DMS 273 treated with DMSO at 0.1 percent for 48 hours (cell line): ENCODE data around the gene PAPOLB.
A peak's percentile ranks its signal among the peaks of the same experiment; 100 is the strongest.
"Not testable (repeated sequence)": the region's sequence is repeated elsewhere in the genome, so short reads cannot be mapped to it uniquely, and the experiment has no call there.

Experiments used
- DNase-seq: peaks from one replicate; lab custom pipeline; 2025; lab: John Stamatoyannopoulos, UW

Gene PAPOLB

DNA sequence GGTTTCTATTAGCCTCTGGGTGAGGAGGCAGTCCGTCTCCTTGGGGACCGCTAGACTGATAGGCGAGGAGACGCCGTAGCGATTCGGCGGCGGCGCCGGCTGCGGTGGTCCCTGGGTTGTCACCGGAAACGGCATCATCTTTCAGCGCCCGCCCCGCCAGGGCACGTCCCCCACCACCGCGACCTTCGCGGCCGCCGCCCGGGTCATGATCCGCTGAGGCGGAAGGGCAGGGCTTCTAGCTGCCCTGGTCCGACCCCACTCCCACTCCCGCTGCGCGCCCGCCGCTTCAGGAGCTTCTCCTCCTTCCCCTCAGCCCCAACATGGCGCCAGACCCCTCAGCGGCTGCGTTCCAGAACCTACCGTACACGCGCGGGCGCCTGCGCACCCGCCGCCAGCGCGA lies at the start of gene PAPOLB:
PAPOLB (minus strand) TSS at position 358 of the 400 bp plus-strand sequence; CDS start at position 138, 220 bp downstream.
- no peak for DNase-seq

DNA sequence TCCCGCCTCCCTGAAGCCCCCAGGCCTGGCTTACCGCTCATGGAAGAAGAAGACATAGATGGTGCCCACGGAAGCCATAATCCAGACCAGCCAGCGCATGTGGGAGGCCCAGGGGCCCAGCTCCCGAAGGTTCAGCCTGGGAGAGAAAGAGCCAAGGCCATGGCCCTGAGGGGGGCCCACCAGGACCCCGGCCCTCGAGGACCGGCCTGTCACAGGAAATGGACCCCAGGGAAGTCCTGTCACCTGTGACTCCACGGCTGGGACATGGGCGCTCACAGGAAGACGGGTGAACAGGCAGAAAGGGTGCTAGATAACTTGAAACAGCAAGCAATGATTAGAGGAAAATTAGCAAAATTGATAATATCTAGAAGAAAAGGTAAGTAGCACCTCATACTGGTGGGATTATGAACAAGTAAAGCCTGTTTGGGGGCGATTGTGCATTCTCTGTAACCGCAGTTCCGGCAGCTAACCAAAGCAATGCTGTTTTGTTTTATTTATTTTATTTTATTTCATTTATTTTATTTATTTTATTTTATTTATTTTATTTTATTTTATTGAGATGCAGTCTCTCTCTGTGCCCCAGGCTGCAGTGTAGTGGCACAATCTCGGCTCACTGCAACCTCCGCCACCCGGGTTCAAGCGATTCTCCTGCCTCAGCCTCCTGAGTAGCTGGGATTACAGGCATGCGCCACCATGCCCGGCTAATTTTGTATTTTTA lies 49.4 kb upstream of the PAPOLB start:
- DNase-seq: no peak

DNA sequence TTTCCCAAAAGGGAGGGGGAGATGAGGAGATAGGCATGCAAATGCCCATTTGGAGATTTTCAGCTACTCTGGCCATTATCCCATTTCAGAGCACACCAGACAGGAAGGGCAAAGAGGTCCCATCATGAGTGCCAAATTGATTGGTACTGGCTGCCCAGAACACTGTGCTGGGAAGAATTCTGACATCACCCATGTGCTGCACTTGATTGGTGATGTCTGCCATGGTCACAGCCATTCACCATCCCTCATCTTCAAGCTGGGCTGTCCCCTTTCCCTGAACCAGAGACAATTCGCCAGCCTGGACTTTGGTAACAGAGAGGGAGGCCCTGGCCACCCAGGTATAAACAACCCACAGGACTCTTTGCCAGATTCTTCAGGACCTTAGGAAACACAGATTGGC lies 44.9 kb upstream of the PAPOLB start:
- no peak for DNase-seq

DNA sequence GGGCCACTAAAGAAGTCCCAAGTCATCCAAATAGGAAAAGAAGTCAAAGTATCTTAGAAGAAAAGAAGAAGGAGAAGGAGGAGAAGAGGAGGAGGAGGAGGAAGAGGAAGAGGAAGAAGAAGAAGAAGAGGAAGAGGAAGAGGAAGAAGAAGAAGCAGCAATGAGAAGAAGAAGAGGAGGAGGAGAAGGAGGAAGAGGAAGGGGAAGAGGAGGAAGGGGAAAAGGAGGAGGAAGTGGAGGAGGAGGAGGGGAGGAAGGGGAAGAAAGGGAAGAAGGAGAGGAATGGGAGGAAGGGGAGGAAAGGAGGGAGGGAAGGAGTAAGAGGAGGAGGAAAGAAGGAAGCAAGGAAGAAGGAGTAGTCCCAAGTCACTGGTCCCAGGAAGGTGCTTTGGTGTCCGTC lies 43.3 kb upstream of the PAPOLB start:
- DNase-seq: no peak

DNA sequence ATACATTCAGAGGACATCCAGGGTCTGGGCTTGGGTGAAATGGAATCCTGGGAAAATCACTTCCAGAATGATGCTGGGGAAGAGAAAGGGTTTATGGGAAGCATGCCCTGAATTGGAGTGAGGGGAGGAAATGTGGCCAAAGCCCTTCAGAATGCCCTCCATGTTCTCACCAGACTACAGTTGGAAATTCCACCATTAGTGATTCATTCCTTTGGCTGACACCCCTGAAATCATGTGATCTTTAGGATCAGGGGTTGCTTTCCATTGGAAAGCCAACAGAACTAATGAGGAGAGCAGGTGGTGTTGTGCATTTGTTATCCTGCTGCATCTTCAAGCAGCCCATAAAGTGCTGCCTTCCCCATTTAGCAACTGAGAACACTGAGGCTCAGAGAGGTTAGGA lies 42.5 kb upstream of the PAPOLB start:
- DNase-seq: no peak

DNA sequence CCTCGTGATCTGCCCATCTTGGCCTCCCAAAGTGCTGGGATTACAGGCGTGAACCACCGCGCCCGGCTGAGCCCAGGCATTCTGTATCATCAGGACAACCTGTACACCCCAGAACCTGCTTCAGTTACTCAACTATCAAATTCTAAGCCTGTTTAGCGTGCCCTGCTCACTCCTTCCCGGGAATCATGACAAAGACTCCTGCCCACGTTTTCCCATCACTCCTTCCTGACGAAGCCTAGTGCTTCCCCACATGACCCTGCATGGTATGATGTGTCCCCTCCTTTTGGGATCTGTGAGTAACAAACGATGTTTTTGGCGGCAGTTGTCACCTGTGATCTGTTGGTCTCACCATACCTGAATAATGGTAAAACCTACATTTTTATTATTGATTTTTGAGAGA lies 33.9 kb upstream of the PAPOLB start:
- DNase-seq: no peak

DNA sequence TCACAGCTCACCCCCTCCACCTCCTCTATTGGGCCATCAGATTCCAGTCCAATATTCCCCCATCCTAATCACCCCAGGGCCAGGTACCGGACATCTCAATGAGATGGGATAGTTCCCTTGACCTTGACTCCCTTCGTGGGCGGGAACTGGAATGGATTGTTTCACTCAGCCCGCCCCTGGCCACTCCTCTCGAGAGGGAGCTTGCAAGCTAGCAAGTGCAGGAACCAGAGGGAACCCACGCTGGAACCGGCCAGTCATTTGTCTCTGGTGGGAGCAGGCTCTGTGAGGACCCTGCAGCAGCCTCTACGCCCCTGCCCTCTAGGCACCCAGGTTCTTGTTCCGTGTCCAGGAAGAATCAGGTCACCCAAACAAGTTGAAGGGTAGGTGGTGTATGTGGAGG lies 32.7 kb upstream of the PAPOLB start:
- DNase-seq: no peak

DNA sequence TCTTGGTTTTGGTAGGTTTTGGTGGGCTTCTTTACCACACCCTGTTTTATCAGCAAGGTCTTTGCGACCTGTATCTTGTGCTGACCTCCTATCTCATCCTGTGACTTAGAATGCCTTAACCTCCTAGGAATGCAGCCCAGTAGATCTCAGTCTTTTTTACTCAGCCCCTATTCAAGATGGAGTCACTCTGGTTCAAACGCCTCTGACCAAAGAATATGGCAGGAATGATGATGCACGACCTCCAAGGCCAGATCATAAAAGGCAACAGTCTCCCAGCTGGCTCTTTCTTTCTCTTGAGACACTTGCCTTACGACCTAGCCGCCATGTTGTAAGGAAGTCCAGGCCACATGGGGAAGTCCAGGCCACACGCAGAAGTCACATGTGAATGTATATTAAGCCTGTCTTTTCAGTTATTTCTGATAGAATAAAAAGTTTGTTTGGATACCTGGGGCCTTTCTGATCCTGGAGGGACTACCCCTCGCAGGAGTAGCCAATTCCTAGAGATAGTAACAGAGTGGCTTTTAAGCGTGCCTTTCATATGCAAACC lies 32.2 kb upstream of the PAPOLB start:
- no peak for DNase-seq

DNA sequence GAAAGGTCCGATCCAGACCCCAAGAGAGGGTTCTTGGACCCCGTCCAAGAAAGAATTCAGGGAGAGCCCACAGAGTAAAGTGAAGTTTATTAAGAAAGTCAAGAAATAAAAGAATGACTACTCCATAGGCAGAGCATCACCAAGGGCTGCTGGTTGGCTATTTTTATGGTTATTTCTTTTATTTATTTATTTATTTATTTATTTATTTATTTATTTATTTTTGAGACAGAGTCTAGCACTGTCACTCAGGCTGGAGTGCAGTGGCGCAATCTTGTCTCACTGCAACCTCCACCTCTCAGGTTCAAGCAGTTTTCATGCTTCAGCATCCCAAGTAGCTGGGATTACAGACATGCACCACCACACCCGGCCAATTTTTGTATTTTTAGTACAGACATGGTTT lies 31.4 kb upstream of the PAPOLB start:
- DNase-seq: not testable (repeated sequence)

DNA sequence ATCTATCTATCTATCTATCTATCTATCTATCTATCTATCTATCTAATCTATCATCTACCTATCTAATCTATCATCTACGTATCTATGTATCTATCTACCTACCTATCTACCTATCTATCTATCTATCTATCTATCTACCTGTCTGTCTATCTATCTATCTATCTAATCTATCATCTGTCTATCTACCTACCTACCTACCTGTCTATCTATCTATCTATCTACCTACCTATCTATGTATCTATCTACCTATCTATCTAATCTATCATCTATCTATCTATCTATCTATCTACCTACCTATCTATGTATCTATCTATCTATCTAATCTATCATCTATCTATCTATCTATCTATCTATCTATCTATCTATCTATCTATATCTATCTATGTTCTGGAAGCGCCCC lies 29.7 kb upstream of the PAPOLB start:
- not testable (repeated sequence) for DNase-seq

DNA sequence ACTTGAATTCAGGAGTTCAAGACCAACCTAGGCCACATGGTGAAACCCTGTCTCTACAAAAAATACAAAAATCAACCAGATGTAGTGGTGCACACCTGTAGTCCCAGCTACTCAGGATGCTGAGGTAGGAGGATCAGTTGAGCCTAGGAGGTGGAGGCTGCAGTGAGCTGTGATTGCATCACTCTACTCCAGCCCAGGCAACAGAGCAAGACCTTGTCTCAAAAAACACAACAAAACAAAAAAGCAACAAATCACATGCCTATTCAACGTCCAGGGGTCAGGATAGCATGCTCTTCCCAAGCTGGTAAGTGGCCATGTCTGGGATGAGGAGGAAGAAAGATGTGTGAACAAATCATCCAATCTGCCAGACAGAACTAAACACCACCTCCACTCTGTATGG lies 27.9 kb upstream of the PAPOLB start:
- DNase-seq: no peak

DNA sequence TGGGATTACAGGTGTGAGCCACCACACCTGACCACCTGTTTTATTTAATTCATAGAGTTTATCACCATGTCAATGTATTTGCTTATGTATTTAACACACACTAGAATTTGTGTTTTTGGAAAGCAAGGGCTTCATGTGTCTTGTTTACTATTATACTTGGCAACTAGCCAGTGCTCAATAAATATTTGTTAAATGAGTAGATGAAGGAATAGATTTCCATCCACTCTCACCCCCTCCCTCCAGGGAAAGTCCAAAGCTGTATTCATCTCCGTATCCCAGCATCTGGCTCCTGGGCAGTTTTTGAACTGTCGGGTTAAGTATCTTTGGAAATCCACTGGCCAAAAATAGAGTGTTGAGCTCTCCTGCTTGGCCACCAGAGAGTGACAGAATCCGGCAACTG lies 26.3 kb upstream of the PAPOLB start:
- DNase-seq: no peak

DNA sequence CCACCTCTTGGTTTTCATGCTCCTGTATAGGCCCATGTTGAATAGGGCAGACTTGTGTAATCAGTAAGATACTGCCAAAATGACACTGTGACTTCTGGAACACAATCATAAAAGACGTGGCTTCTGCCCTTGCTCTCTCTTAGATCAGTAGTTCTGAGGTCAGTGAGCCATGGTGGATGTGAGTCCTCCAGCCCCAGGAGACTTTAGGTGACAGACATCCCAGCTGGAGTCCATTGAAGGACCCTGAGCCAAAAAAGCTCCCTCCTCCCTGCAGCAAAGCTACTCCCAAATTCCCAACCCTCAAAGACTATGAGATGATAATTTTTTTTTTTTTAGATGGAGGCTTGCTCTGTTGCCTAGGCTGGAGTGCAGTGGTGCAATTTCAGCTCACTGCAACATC lies 24.8 kb upstream of the PAPOLB start:
- DNase-seq: no peak

DNA sequence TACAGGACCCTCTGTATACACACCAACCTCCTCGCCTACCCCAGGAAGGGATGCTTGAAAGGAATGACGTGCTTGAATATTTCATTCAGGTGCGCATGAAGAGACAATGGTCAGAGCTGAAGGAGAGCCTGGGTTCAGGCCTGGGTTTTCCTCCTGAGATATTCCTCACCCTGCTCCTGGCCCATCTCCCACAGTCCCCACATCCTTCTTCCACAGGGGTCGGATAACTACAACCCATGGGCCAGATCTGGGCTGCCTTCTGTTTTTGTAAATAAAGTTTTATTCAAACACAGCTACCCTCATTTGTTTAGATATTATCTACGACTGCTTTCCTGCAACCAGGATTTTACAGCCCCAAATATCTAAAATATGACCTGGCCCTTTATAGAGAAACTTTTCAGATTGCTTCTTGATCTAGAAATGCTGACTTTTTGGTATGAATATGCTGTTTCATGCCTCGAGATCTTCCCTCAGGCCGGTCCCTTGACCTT lies 23.5 kb upstream of the PAPOLB start:
- no peak for DNase-seq

DNA sequence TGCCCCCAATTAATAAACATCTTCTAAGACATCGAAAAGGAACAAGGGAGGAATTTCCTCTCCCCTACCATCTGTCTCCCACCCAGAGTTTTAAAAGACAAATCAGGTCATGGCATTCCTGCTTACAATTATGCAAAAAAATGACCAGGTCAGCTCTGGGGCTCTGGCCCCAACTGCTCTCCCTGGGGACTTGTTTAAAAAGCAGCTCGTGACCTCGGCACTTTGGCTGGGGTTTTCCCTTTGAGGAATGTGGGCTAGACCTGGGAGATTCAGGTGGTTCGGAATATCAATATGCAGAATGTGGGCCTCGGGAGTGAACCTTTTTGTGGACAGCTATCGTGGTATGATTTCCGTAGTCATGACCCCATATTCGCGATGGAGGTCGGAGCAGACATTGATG lies 22.3 kb upstream of the PAPOLB start:
- DNase-seq: no peak

DNA sequence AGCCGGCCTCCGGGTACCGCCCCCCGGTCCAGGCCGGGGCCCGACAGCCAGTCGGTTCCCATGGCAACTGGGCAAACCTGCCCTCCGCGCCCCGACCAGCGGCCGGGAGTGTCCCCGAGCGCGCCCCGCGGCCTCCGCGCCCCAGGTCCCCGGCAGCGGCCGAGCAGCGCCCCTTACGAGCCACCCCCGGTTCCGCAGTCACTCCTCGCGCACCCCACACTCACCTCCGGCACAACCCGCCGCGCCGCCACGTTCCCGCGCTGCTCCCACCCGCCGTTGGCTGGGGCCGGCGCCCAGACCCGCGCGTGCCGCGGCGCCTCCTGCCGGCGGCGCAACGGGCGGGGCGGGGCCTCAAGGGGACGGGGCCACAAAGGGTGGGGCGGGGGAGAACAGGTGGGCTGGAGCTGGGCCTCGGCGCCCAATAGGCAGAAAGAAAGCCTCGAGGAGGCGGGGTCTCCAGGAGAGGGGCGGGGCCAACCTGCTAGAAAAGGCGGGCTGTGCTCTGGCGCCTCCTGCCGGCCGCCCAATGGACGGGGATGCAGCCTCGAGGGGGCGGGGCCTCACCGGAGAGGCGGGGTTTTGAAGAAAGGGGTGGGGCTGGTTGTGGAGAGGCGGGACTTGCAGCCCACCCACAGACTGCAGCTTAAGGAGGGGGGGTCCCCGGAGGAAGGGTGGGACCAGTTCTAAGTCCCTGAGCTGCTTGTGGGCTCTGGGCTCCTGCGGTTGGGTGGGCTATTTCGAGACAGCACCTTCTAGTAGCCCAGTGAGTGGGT lies 21.7 kb upstream of the PAPOLB start, which contains the start of gene RADIL:
RADIL (minus strand) TSS at position 345 of the 773 bp plus-strand sequence. CDS start 5,577 bp downstream, outside the sequence.
- peak; percentile 88 for DNase-seq

DNA sequence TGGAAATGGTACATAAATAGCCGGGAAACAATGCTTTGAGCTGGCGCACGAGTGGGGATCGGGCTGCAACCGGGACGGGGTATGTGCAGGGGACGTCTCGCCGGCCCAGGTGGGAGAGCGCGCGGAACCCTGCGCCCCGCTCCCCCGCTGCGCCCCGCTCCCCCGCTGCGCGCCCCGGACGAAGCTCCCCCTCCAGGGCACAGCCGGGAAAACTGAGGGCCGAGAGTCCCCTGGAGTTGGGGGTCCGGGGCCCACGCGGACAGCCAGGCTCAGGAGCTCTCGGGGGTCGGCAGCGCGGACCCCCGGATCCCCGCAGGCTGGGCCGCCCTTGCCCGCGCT lies 21.2 kb upstream of the PAPOLB start:
- DNase-seq: no peak

DNA sequence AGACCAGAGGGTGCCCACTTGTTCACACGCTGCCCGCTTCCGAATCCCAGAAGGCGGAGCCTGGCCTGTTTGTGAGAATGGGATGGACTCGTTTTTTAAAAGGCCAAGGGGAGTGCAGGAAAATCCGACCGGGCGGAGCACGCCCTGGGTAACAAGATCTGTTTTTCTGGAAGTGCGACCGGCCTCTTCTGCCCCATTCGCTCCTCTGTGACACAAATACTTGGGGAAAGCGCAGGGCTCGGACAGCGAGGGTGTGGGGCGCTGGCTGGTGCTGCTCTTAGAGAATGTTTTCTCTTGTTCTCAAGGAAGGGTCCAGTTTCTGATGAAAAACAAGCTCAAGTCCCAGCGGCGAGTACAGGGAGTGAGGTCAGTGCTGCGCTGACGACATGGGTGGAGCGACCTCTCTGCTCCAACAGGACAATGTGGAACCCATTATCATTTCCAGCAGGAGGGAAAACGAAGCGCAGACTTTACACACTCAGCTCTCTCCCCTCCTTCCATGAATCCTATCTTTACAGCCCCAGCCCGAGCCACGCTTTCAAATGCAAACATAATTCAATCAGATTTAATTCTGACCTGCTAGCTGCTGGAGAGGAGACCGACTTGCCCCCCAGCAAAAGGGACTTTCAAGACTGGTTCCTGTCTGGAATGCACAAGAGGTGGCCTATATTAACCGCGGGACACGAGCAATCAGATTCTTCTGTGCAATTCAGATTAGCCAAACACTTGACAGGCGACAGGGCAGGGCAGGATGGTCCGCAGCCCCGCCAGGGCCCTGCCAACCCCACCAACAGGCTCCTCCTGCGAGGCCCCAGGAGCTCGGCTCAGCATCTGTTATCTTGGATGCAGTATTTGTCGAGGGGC lies 20.6 kb upstream of the PAPOLB start:
- peak; percentile 30 for DNase-seq

DNA sequence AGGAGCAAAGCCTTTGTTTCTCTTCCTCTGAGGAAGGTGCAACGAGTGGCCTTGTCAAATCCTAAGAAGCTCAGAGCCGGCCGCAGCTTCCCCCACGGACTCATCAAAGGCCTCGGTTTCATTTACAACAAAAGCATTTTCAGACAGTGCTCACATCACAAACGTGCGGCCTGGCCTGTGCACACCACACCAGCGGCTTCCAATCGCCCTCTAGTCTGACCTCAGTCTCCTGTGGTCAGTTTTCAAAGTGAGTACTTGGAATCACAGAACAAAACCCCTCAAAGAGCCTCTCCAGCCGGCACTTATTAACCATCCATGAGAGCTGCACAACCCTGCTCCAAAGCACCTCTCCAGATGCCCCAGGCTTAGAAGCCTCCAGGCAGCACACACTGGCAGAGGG lies 18.4 kb upstream of the PAPOLB start:
- DNase-seq: no peak

DNA sequence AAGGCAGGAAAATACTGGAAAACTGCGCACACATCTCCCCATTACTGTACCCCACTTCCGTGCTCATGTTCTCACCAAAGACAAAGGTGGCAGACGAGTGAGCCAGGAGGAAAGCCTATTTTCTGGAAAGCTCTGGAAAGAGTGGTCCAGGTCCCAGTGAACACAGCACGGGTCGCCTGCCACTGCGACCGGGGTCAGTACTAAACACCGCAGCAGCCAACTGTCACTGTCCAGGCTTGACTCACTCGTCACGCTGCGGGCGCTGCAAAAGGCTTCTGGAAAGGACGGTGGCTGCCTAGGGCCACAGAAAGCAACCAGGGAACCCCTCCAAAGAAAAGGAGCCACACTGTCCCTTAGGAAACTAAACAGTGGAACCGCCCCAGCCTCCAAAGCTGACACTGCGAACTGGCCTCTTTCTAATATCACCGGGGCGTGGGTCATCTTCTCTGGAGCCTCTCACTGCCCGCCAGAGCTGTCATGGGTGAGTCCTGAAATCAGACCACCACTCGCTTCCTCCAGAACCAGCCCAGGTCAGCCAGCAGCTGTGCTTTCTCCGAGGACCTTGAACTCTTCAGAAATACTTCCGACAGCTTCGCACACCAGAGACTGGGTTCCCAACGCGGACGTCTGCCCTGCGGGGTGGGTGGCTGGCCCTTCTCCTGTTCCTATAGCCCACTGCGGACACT lies 17.7 kb upstream of the PAPOLB start:
- DNase-seq: no peak
